ENCODE results near the gene CTNNA3.

Gene CTNNA3

DNA sequence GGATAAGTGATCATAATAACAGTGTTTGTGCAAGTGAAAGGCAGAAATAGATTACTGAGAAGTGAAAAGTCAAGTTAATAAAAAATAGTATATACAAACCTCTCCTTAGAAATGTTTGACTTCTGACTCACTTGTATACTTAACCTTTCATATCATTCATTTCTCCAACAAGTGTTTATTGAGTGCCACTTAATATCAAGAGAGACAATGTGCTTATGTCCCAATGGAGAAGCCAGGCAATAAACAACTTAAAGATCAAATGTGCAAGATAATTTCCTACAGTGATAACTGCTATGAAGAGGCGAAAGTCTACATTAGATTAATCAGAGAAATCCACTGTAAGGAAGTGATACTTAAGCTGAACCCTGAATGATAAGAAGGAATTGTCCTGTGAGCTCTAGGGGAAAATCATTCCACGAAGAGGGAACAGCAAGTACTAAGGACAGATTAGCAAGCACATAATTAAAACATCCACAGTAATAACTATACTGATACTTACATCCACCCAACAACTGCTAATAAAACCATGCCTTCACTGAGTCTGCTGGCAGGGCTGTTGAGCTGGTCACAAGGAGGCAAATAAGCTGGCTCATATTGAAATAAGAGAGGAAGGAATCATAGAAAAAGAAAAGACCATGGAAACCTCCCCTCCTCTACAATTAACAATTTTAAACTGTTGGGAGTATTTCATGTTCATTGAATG, 203.5 kb downstream of the CTNNA3 start:
- TF ChIP-seq, protein P1, sequence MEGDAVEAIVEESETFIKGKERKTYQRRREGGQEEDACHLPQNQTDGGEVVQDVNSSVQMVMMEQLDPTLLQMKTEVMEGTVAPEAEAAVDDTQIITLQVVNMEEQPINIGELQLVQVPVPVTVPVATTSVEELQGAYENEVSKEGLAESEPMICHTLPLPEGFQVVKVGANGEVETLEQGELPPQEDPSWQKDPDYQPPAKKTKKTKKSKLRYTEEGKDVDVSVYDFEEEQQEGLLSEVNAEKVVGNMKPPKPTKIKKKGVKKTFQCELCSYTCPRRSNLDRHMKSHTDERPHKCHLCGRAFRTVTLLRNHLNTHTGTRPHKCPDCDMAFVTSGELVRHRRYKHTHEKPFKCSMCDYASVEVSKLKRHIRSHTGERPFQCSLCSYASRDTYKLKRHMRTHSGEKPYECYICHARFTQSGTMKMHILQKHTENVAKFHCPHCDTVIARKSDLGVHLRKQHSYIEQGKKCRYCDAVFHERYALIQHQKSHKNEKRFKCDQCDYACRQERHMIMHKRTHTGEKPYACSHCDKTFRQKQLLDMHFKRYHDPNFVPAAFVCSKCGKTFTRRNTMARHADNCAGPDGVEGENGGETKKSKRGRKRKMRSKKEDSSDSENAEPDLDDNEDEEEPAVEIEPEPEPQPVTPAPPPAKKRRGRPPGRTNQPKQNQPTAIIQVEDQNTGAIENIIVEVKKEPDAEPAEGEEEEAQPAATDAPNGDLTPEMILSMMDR (IDR thresholded peaks at IDR 0.05; ENCODE audit: control insufficient read depth, extremely low read depth, insufficient read depth), result no peak
- H3K4me3 ChIP-seq (ENCODE audit: low read depth, low read length), result no peak overlapping the region
- DNase-seq (ENCODE audit: low read depth), result peak; percentile 65

DNA sequence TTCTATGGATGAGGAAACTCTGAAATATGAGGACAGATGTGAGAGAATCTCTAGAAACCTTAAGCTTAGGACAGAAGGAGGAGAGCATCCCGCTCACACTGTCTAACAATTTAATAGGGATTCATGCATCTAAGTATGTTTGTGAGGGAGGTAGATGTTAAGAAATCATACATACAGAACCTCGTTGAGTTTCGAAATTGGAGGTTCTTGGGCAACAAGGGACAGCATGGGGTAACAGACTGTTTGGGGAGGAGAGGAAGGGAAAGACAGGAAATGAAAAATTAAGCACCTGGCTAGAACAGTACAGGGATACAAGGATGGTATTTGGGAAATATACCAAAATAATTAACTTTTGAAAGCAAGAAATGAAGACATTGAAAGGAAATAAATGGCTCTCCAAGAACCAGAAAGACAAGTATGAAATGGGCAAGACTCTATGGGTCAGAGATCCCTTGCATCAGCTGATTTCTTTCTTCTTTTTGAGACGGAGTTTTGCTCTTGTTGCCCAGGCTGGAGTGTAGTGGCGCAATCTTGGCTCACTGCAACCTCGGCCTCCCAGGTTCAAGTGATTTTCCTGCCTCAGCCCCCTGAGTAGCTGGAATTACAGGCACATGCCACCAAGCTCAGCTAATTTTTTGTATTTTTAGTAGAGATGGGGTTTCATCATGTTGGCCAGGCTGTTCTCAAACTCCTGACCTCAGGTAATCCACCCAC, 207.9 kb downstream of the CTNNA3 start:
- no peak overlapping the region for H3K4me3 ChIP-seq (ENCODE audit: low read depth, low read length)
- no peak for DNase-seq (ENCODE audit: low read depth)
- TF ChIP-seq, protein P1 (IDR thresholded peaks at IDR 0.05; ENCODE audit: control insufficient read depth, extremely low read depth, insufficient read depth), result no peak

DNA sequence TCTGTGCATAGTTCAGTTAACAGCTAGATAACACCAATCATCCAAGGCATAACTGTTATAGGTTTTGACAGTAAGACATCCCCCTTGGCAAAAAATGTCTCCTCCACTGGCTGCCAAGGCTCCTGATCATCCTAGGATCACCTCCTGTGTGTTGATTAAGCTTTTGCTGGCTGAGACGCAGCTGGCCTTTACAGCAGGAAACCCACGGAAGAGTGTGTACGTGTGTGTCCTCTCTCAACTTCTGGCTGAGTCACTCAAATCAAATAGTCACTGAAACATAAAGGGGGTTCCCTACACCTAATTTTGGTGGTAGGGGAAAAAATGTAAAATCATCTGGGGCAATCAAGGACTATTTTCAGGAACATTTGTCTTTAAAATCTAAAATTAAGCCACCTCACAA, 208.8 kb downstream of the CTNNA3 start:
- DNase-seq (ENCODE audit: low read depth), result no peak
- no peak overlapping the region for H3K4me3 ChIP-seq (ENCODE audit: low read depth, low read length)
- TF ChIP-seq, protein P1 (IDR thresholded peaks at IDR 0.05; ENCODE audit: control insufficient read depth, extremely low read depth, insufficient read depth), result no peak

DNA sequence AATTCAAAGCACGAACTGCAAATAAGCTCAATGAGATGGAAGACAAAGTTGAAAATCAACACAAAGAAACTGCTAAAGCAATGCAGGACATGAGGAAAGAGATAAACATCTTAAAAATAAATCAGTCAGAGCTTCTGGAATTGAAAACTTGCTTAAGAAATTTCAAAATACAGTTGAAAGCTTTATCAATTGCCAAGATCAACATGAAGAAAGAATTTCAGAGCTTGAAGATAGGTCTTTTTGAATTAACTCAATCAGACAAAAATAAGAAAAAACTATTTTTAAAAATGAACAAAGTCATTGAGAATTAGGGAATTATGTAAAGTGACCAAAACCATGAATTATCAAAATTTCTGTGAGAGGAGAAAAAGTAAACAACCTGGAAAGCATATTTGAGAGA, 218.1 kb downstream of the CTNNA3 start:
- TF ChIP-seq, protein P1 (IDR thresholded peaks at IDR 0.05; ENCODE audit: control insufficient read depth, extremely low read depth, insufficient read depth), result no peak
- no peak overlapping the region for H3K4me3 ChIP-seq (ENCODE audit: low read depth, low read length)
- DNase-seq (ENCODE audit: low read depth), result no peak

DNA sequence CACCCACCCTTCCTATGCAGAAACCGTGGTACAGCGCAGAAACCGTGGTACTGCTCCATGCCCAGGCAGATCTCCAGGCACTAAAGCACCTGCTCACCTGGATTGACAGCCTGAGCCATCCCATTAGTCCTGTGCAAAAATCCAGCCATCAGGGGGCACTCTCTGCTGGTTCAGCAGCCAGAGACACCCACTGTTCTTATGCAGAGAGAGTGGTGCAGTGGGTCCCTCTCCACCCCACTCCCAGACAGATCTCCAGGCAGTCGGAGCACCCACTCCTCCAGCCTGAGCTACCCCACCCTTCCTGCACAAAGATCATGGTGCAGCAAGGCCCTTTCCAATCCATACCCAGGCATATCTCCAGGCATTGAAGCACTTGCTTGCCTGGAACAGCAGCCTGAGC, 219.8 kb downstream of the CTNNA3 start:
- H3K4me3 ChIP-seq (ENCODE audit: low read depth, low read length), result no peak overlapping the region
- DNase-seq (ENCODE audit: low read depth), result no peak
- TF ChIP-seq, protein P1 (IDR thresholded peaks at IDR 0.05; ENCODE audit: control insufficient read depth, extremely low read depth, insufficient read depth), result no peak

DNA sequence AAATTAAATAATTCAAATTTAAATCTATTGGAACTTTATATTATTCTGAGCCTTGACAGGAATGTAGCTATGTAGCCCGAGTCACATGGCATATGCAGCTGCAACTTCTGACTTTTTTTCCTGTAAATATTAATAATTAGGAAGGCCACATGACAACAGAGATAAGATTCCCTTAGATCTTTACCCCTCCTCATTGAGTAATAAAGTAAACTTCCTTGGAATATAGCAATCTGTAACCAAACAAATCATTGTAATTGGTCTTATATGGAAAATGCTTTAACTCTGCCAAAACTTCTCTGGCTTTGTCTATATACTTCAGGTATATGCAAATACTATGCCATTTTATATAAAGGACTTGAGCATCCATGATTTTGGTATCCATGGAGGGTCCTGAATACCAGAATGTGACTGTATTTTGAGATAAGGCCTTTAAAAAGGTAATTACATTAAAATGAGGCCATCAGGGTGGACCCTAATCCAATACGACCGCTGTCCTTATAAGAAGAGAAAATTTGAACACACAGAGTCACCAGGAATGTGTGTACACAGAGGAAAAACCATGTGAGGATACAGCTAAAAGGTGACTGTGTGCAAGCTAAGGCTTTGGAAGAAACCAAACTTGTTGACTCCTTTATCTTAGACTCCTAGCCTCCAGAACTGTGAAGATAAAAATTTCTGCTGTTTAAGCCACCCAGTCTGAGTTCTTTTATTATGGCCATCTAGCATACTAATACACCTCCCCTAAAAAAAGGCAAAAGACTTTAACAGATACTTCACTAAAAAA, 222.0 kb downstream of the CTNNA3 start:
- TF ChIP-seq, protein P1 (IDR thresholded peaks at IDR 0.05; ENCODE audit: control insufficient read depth, extremely low read depth, insufficient read depth), result no peak
- no peak for DNase-seq (ENCODE audit: low read depth)
- H3K4me3 ChIP-seq (ENCODE audit: low read depth, low read length), result no peak overlapping the region

Data from LNCaP clone FGC (cell line).